H9 (cell line): Measurements from ENCODE around the gene SCGB3A2. TPM values are rescaled to one million over a fixed set of nuclear protein-coding genes. Genes with fewer than 3 reads are reported as not detected.

Source experiments
- DNase-seq: peaks from one replicate; pipeline ENCODE4 v3.0.0-alpha.2; 2017
- H2AFZ ChIP-seq: one replicate; pipeline ENCODE4 v1.6.1; 2013; ENCODE audit warnings: mild to moderate bottlenecking, low read length, control low read depth, moderate library complexity
- H2AK5ac ChIP-seq: 2 replicates; pipeline ENCODE4 v1.6.1; 2013; ENCODE audit warnings: low read length, control low read depth, mixed read lengths; ENCODE audit not compliant: insufficient read length
- H2BK120ac ChIP-seq: one replicate; pipeline ENCODE4 v1.6.1; 2013; ENCODE audit warnings: low read depth, mild to moderate bottlenecking, low read length, control low read depth, inconsistent platforms; ENCODE audit not compliant: poor library complexity, severe bottlenecking
- H2BK12ac ChIP-seq: 2 replicates; pipeline ENCODE4 v1.6.1; 2013; ENCODE audit warnings: low read length, control low read depth, mixed read lengths, low read depth; ENCODE audit not compliant: insufficient read length
- H2BK15ac ChIP-seq: 2 replicates; pipeline ENCODE4 v1.6.1; 2013; ENCODE audit warnings: low read depth, low read length, control low read depth
- H2BK20ac ChIP-seq: one replicate; pipeline ENCODE4 v1.6.1; 2013; ENCODE audit warnings: low read depth, mild to moderate bottlenecking, low read length, control low read depth, inconsistent platforms; ENCODE audit not compliant: poor library complexity, severe bottlenecking
- H2BK5ac ChIP-seq: 2 replicates; pipeline ENCODE4 v1.6.1; 2013; ENCODE audit warnings: low read length, control low read depth, mixed read lengths; ENCODE audit not compliant: insufficient read length
- H3K14ac ChIP-seq: 2 replicates; pipeline ENCODE4 v1.6.1; 2013; ENCODE audit warnings: low read length, control low read depth; ENCODE audit not compliant: insufficient read depth
- H3K18ac ChIP-seq: 2 replicates; pipeline ENCODE4 v1.6.1; 2013; ENCODE audit warnings: low read depth, mild to moderate bottlenecking, mixed read lengths, low read length, control low read depth; ENCODE audit not compliant: insufficient read length
- H3K23ac ChIP-seq: 2 replicates; pipeline ENCODE4 v1.6.1; 2013; ENCODE audit warnings: low read length, control low read depth, mixed read lengths, low read depth; ENCODE audit not compliant: insufficient read length
- H3K23me2 ChIP-seq: 2 replicates; pipeline ENCODE4 v1.6.1; 2013; ENCODE audit warnings: low read depth, mild to moderate bottlenecking, mixed read lengths, low read length, control low read depth; ENCODE audit not compliant: insufficient read length, poor library complexity, severe bottlenecking
- H3K27ac ChIP-seq: 2 replicates; pipeline ENCODE4 v1.5.1; 2013; ENCODE audit warnings: low read length, control low read depth, mixed read lengths, low read depth; ENCODE audit not compliant: insufficient read length
- H3K27me3 ChIP-seq: 2 replicates; pipeline ENCODE4 v1.6.1; 2013; ENCODE audit warnings: low read length, control low read depth, inconsistent platforms; ENCODE audit not compliant: insufficient read depth
- H3K4ac ChIP-seq: 2 replicates; pipeline ENCODE4 v1.6.1; 2013; ENCODE audit warnings: low read depth, mild to moderate bottlenecking, control low read depth, inconsistent platforms, low read length, moderate library complexity
- H3K4me1 ChIP-seq: 2 replicates; pipeline ENCODE4 v1.6.1; 2013; ENCODE audit warnings: low read length, control low read depth, inconsistent platforms; ENCODE audit not compliant: insufficient read depth
- H3K4me2 ChIP-seq: 2 replicates; pipeline ENCODE4 v1.6.1; 2013; ENCODE audit warnings: low read length, control low read depth, mixed read lengths; ENCODE audit not compliant: insufficient read length, insufficient read depth
- H3K56ac ChIP-seq: 2 replicates; pipeline ENCODE4 v1.6.1; 2013; ENCODE audit warnings: low read depth, mild to moderate bottlenecking, mixed read lengths, low read length, control low read depth; ENCODE audit not compliant: insufficient read length
- H3K79me1 ChIP-seq: 2 replicates; pipeline ENCODE4 v1.6.1; 2013; ENCODE audit warnings: low read depth, mild to moderate bottlenecking, moderate library complexity, low read length, control low read depth, inconsistent platforms; ENCODE audit not compliant: insufficient read depth, poor library complexity, severe bottlenecking
- H3K79me2 ChIP-seq: 2 replicates; pipeline ENCODE4 v1.6.1; 2013; ENCODE audit warnings: low read length, control low read depth, inconsistent platforms; ENCODE audit not compliant: insufficient read depth
- H3K9ac ChIP-seq: 2 replicates; pipeline ENCODE4 v1.6.1; 2013; ENCODE audit warnings: low read length, control low read depth, mixed read lengths; ENCODE audit not compliant: insufficient read length; ENCODE audit errors: extremely low read depth
- H3K9me3 ChIP-seq: one replicate; pipeline ENCODE4 v1.6.1; 2013; ENCODE audit warnings: low read depth, low read length, inconsistent platforms; ENCODE audit not compliant: control insufficient read depth
- H3T11ph ChIP-seq: one replicate; pipeline ENCODE4 v1.6.1; 2013; ENCODE audit warnings: mild to moderate bottlenecking, low read length, control low read depth, inconsistent platforms
- H4K20me1 ChIP-seq: one replicate; pipeline ENCODE4 v1.6.1; 2013; ENCODE audit not compliant: control insufficient read depth, insufficient read length, insufficient read depth
- H4K5ac ChIP-seq: 2 replicates; pipeline ENCODE4 v1.6.1; 2013; ENCODE audit warnings: low read depth, mild to moderate bottlenecking, mixed read lengths, low read length, control low read depth; ENCODE audit not compliant: insufficient read length
- H4K8ac ChIP-seq: replicated peaks from 2 replicates; pipeline ENCODE4 v1.6.1; 2013; ENCODE audit warnings: low read length, control low read depth, mixed read lengths, low read depth; ENCODE audit not compliant: insufficient read length
- H4K91ac ChIP-seq: 2 replicates; pipeline ENCODE4 v1.6.1; 2013; ENCODE audit warnings: low read depth, mild to moderate bottlenecking, moderate library complexity, mixed read lengths, low read length, control low read depth; ENCODE audit not compliant: insufficient read length
- H3K27ac Mint-ChIP-seq, 3 experiments: 2 replicates in 2 of 3; 3 replicates in 1 of 3; pipeline ENCODE4 v1.8.0; 2020 to 2021; ENCODE audit warnings: mixed read lengths in 3 of 3, mild to moderate bottlenecking in 1 of 3, moderate library complexity in 1 of 3
- H3K27me3 Mint-ChIP-seq: 2 replicates; pipeline ENCODE4 v1.8.0; 2021; ENCODE audit warnings: low read depth, mild to moderate bottlenecking, moderate library complexity, mixed read lengths
- H3K36me3 Mint-ChIP-seq, 3 experiments: 2 replicates in 2 of 3; 3 replicates in 1 of 3; pipeline ENCODE4 v1.8.0; 2020 to 2021; ENCODE audit warnings: low read depth in 3 of 3, mixed read lengths in 3 of 3; ENCODE audit not compliant: insufficient read depth in 1 of 3
- H3K4me1 Mint-ChIP-seq, 2 experiments: 2 replicates each; pipeline ENCODE4 v1.8.0; 2020; ENCODE audit warnings: mixed read lengths in 2 of 2
- H3K4me3 Mint-ChIP-seq, 2 experiments: 2 replicates in 1 of 2; 3 replicates in 1 of 2; pipeline ENCODE4 v1.8.0; 2020 to 2021; ENCODE audit warnings: mild to moderate bottlenecking in 2 of 2, mixed read lengths in 2 of 2, moderate library complexity in 1 of 2
- H3K9me3 Mint-ChIP-seq, 2 experiments: 2 replicates in 1 of 2; 3 replicates in 1 of 2; pipeline ENCODE4 v1.8.0; 2020; ENCODE audit warnings: mild to moderate bottlenecking in 2 of 2, mixed read lengths in 2 of 2, moderate library complexity in 1 of 2
- CTCF ChIP-seq: fragments of 200-600 bp; sonication (generic); conservative IDR thresholded peaks from 3 replicates; pipeline ENCODE4 v1.8.0; 2021; ENCODE audit warnings: antibody characterized with exemption, mild to moderate bottlenecking
- WGBS: extraction: QIAGEN DNeasy Blood & Tissue Kit; methylation state at CpG from one replicate; pipeline ENCODE4 v1.1.7; 2013; ENCODE audit warnings: missing lambda C conversion rate, low lambda C conversion rate, mixed read lengths; ENCODE audit not compliant: insufficient read length; ENCODE audit errors: extremely low coverage; 5-methylcytosine and 5-hydroxymethylcytosine counted together
- total RNA-seq: library from RNA; stranded (reverse); gene quantifications from 2 replicates; pipeline ENCODE4 v1.2.1, GENCODE V29; 2021

SCGB3A2 gene
- total RNA-seq, 1 experiment from 2014 or later, result 66.0 TPM

GRCh38 chr5:147918899-147919298, 40.4 kb downstream of the SCGB3A2 start:
- Histone ChIP-seq H3K9me3 (no peaks in the 10 kb centered on the region), H4K20me1 (no peaks in the 10 kb centered on the region), H3K27ac (no peak overlapping the region), H3K79me1 (no peaks in the 10 kb centered on the region), H4K5ac (no peak overlapping the region), H4K8ac (no peak overlapping the region), H2BK15ac (no peak overlapping the region), H3K27me3 (no peaks in the 10 kb centered on the region), H2AK5ac (no peak overlapping the region), H3K4ac (no peak overlapping the region), H2BK20ac (no peak overlapping the region), H3K4me1 (no peaks in the 10 kb centered on the region), H3K23ac (no peak overlapping the region), H3K23me2 (no peaks in the 10 kb centered on the region), H2AFZ (no peak overlapping the region), H2BK120ac (no peak overlapping the region), H3K79me2 (no peaks in the 10 kb centered on the region), H3T11ph (no peak overlapping the region), H2BK5ac (no peak overlapping the region), H3K18ac (no peak overlapping the region), H3K14ac (no peak overlapping the region), H3K56ac (no peak overlapping the region), H3K9ac (no peak overlapping the region), H3K4me2 (no peak overlapping the region), H4K91ac (no peak overlapping the region), H2BK12ac (no peak overlapping the region)
- WGBS, result no CpG with 5 or more reads among the region's 3 CpGs
- no peak for DNase-seq
- no peak for TF ChIP-seq CTCF
- no peaks in the 10 kb centered on the region; a peak in 1 of 4 replicates for H3K4me1 Mint-ChIP-seq
- H3K4me3 Mint-ChIP-seq, result no peak overlapping the region
- H3K27ac Mint-ChIP-seq, result no peak overlapping the region
- H3K9me3 Mint-ChIP-seq, result no peaks in the 10 kb centered on the region
- peaks cover 2% of the 10 kb centered on the region; the same call in 1 of the 2 replicates for H3K27me3 Mint-ChIP-seq
- H3K36me3 Mint-ChIP-seq, result no peaks in the 10 kb centered on the region
